Glomerular visceral epithelial cell (primary cell): ENCODE results near the gene KCNIP4.

Experiments used
- DNase-seq: peaks from one replicate; pipeline ENCODE4 v3.0.0-alpha.2; 2016; ENCODE audit errors: extremely low spot score

Gene KCNIP4

DNA sequence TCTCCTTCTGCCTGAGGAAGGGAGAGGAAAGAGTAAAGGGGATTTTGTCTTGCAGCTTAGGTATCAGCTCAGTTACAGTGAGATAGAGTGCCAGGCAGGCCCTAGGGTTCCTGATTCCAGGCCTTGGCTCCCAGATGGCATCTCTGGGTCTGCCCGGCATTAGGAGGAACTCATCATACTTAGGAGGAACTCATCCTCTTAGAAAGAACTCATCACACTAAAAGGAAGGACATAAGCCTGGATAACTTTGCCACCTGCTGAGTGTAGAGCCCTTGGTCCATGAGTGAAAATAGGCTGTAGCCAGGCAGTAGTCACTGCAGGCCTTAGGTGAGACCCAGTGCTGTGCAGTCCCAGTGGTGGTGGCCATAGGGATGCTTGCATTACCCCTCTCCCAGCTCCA, 881.2 kb downstream of the KCNIP4 start:
- DNase-seq: no peak

GRCh38 chr4:21061902-21062301, 886.7 kb downstream of the KCNIP4 start:
- no peak for DNase-seq

DNA sequence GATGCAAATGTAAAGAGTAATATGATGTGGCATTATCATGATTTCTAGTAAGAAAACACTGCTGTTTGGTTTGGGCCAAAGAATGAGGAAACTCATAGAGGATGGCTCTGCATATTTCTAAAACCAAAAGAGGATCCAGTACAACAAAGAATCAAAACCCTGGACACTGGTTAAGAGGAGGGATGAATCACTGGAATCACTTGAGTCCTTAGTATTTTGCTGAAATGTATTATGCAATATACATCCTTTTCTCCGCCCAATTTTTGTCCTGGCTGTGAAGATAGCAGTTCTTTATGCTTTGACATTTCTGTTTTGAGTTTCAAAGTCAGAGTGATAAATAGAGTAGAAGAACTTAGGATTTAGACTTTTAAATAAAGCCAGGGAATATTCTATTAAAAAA, 902.4 kb downstream of the KCNIP4 start:
- no peak for DNase-seq

DNA sequence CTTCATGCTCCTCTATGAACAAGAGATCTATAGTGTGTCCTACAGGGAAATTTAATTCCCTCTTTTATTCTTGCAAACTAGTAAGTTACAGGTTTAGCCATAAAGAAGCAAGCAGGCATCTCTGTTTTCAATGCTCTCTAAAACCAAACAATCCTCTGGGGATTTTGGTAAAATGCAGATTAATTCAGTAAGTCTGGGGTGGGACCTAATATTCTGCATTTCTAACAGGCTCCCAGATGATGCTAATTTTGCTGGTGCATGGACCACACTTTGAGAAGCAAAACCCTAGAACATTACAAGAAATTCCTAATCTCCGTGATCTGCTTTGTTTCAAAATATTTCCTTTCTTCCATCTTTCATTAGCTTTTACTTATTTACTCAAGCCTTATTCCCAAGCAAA, 903.5 kb downstream of the KCNIP4 start:
- no peak for DNase-seq

GRCh38 chr4:21041708-21042107, 906.9 kb downstream of the KCNIP4 start:
- DNase-seq: no peak

DNA sequence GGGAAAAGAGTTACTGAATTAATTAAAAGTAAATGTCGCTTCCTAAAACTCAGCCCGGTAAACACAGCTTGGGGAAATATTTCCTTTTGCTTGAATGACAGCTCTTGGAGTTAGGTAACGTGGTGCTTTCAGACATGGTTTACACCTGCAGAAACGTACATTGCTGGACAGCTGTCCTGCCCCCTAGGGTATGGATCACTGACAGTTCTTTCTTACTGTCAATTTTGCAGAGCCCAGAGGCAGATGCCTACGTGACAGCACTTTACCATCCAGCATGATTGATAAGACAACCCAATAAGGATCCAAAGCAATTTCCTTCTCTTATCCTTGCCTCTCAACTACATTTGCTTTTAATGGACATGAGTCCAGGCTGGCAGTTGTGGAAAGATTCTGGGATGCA, 913.8 kb downstream of the KCNIP4 start:
- no peak for DNase-seq

- DNase-seq: no peak
Measured at GRCh38 chr4:21032089-21032645, 916.4 kb downstream of the KCNIP4 start.

GRCh38 chr4:21018817-21019216, 929.8 kb downstream of the KCNIP4 start:
- DNase-seq: no peak

DNA sequence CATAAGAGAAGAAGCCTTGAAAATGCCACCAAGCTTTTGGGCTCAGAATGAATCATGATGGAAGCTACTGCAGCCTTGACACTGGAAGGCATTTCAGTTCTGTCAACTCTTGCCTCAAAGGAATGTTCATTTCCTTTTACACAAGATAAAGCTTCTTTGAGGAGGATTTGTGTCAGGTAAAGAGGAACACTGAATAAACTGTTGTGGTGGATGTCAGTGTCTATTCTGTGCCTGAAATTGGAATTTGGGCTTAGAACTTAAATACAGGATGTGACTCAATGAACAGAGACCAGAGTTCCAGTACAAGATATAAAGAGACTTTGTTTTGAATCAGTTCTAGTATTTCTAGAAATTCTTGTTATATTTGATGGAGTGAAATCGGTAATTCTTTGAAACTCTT, 935.1 kb downstream of the KCNIP4 start:
- no peak for DNase-seq

- DNase-seq: peak; percentile 75
Measured at GRCh38 chr4:21012851-21013331, 935.7 kb downstream of the KCNIP4 start.

GRCh38 chr4:21011106-21011505, 937.5 kb downstream of the KCNIP4 start:
- no peak for DNase-seq

DNA sequence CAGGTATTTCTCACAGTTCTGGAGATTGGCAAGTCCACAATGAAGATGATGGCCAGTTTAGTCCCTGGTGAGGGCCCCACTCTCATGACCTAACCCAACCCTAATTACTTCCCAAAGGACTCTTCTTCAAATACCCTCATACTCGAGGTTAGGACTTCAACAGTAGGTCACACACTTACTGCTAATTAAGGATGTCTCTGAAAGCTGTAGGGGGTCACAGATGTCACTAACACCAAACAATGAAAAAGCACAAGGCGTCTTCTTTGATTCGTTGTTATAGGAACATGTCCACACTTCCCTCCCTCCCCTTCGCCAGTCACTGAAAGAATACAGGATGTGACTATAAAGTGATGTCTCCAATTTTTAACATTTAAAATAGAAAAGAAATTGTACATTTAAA, 938.6 kb downstream of the KCNIP4 start:
- no peak for DNase-seq

- DNase-seq: no peak
Measured at GRCh38 chr4:21005647-21006046, 942.9 kb downstream of the KCNIP4 start.

DNA sequence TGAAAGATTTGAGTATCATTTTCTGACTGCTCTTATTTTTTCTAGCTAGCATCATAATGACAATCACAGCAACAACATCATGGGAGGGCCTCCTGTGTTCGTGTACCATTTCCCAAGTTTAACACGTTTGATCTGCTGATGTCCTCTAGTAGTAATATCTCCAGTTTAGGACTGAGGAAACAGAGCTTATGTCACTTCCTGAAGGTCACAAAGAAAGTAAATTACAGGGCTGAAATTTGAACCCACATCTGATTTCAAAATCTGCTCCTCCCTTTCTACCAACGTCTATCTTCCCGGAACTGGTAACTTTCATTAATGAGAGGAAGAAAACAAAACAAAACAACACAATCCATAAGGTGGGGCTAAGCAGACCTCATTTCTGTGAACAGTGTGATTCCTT, 945.6 kb downstream of the KCNIP4 start:
- DNase-seq: no peak

- DNase-seq: no peak
Measured at GRCh38 chr4:21002286-21002685, 946.3 kb downstream of the KCNIP4 start.

- DNase-seq: no peak
Measured at GRCh38 chr4:21001490-21001889, 947.1 kb downstream of the KCNIP4 start.

DNA sequence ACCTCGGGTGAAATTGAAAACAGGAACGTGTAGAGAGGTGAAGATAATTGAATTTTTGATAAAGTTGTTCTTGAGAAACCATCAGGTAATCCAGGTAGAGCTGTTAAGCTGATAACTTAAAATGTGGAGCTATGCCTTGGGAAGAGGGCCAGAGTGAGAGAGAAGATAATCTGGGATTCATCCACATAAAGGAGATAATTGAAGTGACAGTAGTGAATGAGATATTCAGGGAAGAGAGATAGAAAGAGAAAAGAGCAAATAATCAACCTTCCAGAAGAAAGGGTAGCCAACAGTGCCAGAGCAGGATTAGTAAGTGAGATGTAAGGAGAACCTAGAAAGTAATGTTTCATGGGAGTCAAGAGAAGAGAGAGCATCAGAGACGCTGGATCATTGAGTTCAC, 950.7 kb downstream of the KCNIP4 start:
- DNase-seq: no peak

GRCh38 chr4:20995610-20996009, 953.0 kb downstream of the KCNIP4 start:
- no peak for DNase-seq

GRCh38 chr4:20995015-20995414, 953.6 kb downstream of the KCNIP4 start:
- no peak for DNase-seq

- peak; percentile 17 for DNase-seq
Measured at GRCh38 chr4:20992002-20992401, 956.6 kb downstream of the KCNIP4 start.

DNA sequence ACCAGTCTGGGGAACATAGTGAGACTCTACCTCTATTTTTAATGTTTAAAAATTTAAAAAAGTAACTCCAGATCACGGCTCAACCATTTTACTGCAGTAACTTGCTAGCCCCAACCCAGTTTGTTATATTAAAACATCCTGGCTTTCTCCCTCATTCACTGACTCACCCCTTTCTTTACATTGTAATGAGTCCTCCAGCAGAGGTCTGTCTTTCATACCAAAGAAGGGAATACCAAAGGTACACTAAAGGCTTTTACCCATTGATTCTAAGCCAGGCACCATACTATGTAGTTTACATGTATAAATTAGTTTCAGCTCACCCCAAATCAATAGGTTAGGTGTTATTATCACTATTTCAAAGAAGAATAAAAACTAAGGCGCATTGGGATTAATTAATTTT, 961.4 kb downstream of the KCNIP4 start:
- no peak for DNase-seq

GRCh38 chr4:20984576-20984836, 964.1 kb downstream of the KCNIP4 start:
- no peak for DNase-seq

- DNase-seq: peak; percentile 16
Measured at GRCh38 chr4:20983763-20984575, 964.6 kb downstream of the KCNIP4 start.

GRCh38 chr4:20982544-20982943, 966.0 kb downstream of the KCNIP4 start:
- DNase-seq: no peak
